ENCODE measurements around the gene OR2T6.
"Not testable (repeated sequence)": the region's sequence is repeated elsewhere in the genome, so short reads cannot be mapped to it uniquely, and the experiment has no call there.

OR2T6 gene, protein sequence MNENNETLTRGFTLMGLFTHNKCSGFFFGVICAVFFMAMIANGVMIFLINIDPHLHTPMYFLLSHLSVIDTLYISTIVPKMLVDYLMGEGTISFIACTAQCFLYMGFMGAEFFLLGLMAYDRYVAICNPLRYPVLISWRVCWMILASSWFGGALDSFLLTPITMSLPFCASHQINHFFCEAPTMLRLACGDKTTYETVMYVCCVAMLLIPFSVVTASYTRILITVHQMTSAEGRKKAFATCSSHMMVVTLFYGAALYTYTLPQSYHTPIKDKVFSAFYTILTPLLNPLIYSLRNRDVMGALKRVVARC

GRCh38 chr1:248375446-248375845 is at the start of gene OR2T6:
Gene OR2T6 (plus strand): TSS chr1:248375746. CDS start chr1:248387609, 11,863 bp downstream.
- DNase-seq (ENCODE audit: low read depth): no peak

DNA sequence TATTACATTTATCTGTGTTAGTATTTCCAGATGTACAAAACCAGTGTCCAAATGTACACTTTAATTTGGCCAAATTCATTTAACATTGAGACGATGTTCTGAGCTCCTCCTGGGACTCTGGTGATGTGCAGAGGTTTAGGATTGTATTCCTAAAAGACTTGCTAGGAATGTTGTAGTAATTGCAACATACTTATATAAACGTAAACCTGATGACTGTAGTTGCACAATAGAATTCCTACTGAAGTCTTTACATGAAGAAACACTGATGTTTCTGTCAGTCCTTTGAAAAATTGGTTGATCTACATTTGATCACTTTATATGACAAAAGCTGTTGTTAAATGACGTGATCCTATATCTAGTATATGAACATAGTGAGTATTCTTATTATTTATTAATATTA is 32.1 kb upstream of the OR2T6 start:
- DNase-seq (ENCODE audit: low read depth): no peak

DNA sequence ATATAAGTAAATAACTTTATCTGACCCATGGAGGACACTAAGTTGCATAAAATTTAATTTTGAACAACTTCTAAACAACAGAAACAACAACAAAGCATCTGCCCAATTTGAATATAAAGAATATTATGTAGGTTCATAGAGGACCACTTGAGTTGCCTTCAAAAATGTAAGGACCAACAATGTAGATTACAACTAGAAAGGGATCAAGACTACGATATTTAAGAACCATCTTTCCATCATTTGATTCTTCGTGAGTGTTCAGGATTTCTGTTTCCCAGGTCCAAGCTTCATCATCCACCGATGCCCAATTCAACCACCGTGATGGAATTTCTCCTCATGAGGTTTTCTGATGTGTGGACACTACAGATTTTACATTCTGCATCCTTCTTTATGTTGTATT is 27.1 kb upstream of the OR2T6 start, which contains the start of gene OR14C36:
Gene OR14C36 (plus strand): TSS at position 301 of the 400 bp plus-strand sequence. CDS start 0 bp downstream, at position 301.
- DNase-seq (ENCODE audit: low read depth): no peak

- DNase-seq (ENCODE audit: low read depth): no peak
Measured at GRCh38 chr1:248359415-248359814, 16.1 kb upstream of the OR2T6 start.

DNA sequence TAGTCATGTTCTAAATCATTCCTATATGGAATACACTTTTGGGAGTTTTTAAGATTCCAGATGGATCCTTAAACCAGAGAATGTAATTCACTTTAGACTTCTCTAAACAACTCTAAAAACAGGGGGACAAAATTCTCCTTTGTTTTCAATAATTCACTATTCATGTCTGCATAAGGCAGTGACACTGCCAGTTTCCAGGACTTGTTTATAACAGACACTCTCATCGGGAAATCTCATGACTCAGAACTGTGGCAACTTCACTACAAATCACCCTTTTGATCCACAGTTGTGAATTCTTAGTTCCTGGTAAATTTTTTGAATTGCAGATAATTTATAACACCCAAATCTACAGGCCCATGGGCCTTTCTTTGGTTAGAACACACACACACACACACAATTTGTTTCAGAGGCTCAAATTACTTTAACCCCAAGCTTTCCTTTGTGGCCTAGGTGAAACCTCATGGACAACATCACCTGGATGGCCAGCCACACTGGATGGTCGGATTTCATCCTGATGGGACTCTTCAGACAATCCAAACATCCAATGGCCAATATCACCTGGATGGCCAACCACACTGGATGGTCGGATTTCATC is 14.3 kb upstream of the OR2T6 start, which contains the start of gene OR2T4:
Gene OR2T4 (plus strand): TSS at position 545 of the 595 bp plus-strand sequence. CDS start 0 bp downstream, at position 545.
- DNase-seq (ENCODE audit: low read depth): no peak

DNA sequence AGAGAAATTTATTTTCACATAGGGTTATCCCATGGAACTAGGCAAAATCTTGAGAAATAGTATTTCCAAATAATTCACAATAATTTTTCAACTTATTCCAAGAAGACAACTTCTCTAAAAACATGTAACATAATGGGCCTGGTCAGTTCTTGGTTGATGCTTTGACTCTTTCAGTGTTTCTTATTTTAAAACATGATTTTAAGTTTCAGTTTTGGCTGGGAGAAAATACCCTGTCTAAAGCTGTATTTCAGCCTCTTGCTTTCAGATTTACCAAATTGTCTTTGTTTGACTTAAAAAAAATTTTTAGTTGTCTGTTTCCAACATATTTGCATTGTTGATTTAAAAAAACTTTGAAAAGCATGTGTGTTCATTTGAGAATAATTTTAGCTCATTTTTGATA is 8.9 kb upstream of the OR2T6 start:
- no peak for DNase-seq (ENCODE audit: low read depth)

- no peak for DNase-seq (ENCODE audit: low read depth)
Measured at GRCh38 chr1:248372394-248372793, 3.2 kb upstream of the OR2T6 start.

DNA sequence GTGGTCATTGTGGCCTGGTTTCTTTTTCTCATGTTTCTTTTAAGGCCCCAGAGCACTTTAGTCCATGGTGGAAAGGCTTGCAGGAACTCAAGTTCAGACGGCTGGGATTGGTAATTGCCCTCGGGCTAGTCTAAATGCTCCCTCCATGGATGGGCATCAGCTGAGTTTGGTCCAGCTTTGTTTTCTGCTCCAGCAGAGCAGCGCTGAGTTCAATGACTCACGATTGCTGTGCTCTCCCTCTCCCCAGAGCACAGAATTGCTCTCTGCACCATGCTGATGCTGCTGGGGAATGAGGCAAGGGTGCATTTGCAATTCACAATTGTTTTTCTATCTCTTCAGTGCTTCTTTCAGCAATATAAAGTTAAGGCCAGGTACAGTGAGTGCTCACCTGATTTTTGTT is 1.8 kb upstream of the OR2T6 start:
- DNase-seq (ENCODE audit: low read depth): no peak

DNA sequence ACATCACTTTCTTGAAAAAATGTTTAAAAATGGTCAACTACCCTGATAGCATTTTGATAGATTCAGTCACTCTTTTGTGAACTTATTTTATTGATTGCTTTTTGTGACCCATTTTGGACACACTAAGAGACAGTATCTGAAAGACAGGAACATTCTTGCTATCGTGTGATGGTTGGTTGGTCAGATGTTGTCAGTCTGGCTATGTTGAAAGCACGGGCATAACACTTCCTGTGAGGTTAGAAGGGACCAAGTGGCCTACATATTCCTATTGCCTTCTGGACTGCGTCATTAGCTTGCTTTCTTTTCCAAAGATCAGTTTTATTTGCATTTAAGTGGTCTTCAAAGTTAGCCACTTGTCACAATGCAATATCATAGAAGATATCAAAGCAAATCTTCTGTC is 1.4 kb downstream of the OR2T6 start:
- no peak for DNase-seq (ENCODE audit: low read depth)

GRCh38 chr1:248380854-248381253 is 5.3 kb downstream of the OR2T6 start:
- DNase-seq (ENCODE audit: low read depth): no peak

DNA sequence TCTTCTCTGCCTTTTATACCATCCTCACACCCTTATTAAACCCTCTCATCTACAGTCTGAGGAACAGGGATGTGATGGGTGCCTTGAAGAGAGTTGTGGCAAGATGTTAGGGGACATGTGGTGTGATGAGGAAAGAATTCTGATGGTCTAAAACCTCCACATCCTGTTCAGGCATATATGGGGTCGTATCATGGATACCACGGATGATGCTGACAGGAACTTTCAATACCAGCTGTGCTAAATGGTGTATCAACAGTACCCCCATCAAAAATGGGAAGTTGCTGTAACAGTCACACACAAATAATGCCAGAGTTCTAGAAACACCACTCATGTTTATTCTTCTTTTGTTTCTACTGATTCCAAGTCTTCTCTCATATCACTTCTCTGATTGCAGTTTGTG is 12.9 kb downstream of the OR2T6 start:
- DNase-seq (ENCODE audit: low read depth): no peak

DNA sequence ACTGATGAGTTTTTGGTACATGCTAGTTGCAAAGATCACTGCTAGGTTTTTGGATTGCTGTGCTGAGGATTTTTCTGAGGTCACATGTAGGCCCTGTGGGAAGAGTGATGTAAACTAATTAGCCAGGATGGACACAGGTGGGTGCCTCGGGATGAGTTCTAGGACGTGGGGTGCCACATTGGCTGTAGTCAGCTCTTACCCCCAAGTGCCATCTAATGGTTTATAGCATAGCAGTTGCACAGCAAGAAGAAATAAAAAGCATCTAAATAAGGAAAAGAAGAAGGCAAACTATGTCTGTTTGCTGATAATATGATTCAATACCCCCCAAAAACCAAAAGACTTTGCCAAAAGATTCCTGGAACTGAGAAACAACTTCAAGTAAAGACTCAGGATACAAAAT is 17.5 kb downstream of the OR2T6 start:
- DNase-seq (ENCODE audit: low read depth): no peak

GRCh38 chr1:248402748-248403147 is 27.2 kb downstream of the OR2T6 start, which contains the start of gene OR2T1:
Gene OR2T1 (plus strand): TSS chr1:248403048. CDS start chr1:248406148, 3,100 bp downstream.
- no peak for DNase-seq (ENCODE audit: low read depth)

DNA sequence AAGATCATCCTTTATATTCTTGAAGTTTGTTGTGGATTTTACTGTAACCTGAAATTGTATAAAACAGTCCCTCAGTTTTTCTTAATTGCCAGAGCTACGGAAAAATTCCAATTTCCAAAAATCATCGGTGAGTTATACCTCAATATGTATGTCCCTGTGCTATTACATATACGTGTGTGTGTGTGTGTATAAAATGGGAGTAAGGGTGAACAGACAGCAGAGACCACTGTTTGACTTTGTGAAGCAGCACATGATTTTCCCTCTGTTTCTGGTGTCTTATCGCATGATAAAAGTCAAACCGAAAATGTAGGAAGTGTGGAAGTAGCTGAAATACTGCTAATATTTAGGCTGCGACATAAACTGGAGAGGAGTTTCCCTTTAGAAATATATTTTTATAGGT is 28.5 kb downstream of the OR2T6 start:
- no peak for DNase-seq (ENCODE audit: low read depth)

GRCh38 chr1:248406721-248407692 is 31.5 kb downstream of the OR2T6 start:
- DNase-seq (ENCODE audit: low read depth): no peak

GRCh38 chr1:248416226-248416625 is 40.7 kb downstream of the OR2T6 start:
- no peak for DNase-seq (ENCODE audit: low read depth)

DNA sequence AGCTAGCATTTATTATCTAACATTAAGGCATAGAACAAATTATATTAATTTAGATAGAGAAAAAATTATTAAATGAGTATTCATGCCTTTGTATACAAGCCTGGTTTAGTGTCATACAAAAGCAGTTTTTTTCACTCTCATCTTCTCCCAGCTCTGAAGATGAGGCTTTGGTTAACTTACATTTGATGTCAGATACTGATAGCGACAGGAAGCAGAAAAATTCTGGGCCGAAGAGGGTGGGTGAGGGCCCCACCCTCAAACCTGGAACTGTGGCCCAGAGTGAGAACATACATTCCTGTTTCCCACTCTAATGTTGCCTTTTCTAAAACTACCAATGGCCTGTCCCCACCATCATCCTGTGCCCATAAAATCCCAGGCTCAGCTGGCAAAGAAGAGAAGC is 42.3 kb downstream of the OR2T6 start:
- DNase-seq (ENCODE audit: low read depth): no peak

GRCh38 chr1:248421384-248421783 is 45.8 kb downstream of the OR2T6 start:
- DNase-seq (ENCODE audit: low read depth): no peak

GRCh38 chr1:248427526-248428191 is 52.1 kb downstream of the OR2T6 start:
- not testable (repeated sequence) for DNase-seq (ENCODE audit: low read depth)

- not testable (repeated sequence) for DNase-seq (ENCODE audit: low read depth)
Measured at GRCh38 chr1:248428192-248428533, 52.6 kb downstream of the OR2T6 start.

DNA sequence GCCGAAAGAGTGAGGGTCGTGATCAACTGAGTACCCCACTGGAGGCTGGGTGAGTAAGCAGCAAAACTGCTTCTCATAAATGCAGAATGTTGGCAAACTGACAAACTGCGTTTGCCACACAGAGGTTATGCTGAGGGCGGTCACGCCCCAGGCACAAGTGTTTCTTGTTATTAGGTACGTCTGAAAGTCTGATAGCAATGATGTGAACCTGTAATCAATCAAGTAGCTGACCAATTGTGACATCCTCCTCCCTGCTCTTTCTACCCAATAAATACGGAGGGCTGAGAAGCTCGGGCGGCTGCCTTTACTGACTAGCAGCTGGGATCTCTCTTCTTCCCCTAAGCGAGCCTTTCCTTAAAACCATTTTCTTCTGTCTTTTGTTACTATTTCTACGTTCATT is 56.1 kb downstream of the OR2T6 start:
- not testable (repeated sequence) for DNase-seq (ENCODE audit: low read depth)

GRCh38 chr1:248432201-248432600 is 56.7 kb downstream of the OR2T6 start:
- not testable (repeated sequence) for DNase-seq (ENCODE audit: low read depth)
